ENCODE measurements around the gene METAP1.
A peak's percentile ranks its signal among the peaks of the same experiment; 100 is the strongest.
"Not testable (repeated sequence)": the region's sequence is repeated elsewhere in the genome, so short reads cannot be mapped to it uniquely, and the experiment has no call there.

The METAP1 gene

GRCh38 chr4:98995183-98996055 is at the start of gene METAP1:
TSS of gene METAP1 (plus strand) at chr4:98995721. CDS start at chr4:98995754, 33 bp downstream.
- DNase-seq = peak; percentile 97

- no peak for DNase-seq
Measured at GRCh38 chr4:98946359-98946758, 49.2 kb upstream of the METAP1 start.

GRCh38 chr4:98950925-98951324 is 44.6 kb upstream of the METAP1 start:
- DNase-seq = no peak

- DNase-seq = no peak
Measured at GRCh38 chr4:98951710-98952109, 43.8 kb upstream of the METAP1 start.

- DNase-seq = no peak
Measured at GRCh38 chr4:98955229-98955628, 40.3 kb upstream of the METAP1 start.

GRCh38 chr4:98958065-98958464 is 37.5 kb upstream of the METAP1 start:
- DNase-seq = no peak

GRCh38 chr4:98959411-98959810 is 36.1 kb upstream of the METAP1 start:
- no peak for DNase-seq

GRCh38 chr4:98961770-98962169 is 33.8 kb upstream of the METAP1 start:
- no peak for DNase-seq

- no peak for DNase-seq
Measured at GRCh38 chr4:98963538-98964433, 31.7 kb upstream of the METAP1 start.

- no peak for DNase-seq
Measured at GRCh38 chr4:98966926-98967325, 28.6 kb upstream of the METAP1 start.

- DNase-seq = no peak
Measured at GRCh38 chr4:98967786-98968329, 27.7 kb upstream of the METAP1 start.

GRCh38 chr4:98969878-98970785 is 25.4 kb upstream of the METAP1 start:
- no peak for DNase-seq

GRCh38 chr4:98976716-98977115 is 18.8 kb upstream of the METAP1 start:
- no peak for DNase-seq

- DNase-seq = no peak
Measured at GRCh38 chr4:98977557-98977956, 18.0 kb upstream of the METAP1 start.

GRCh38 chr4:98987720-98988119 is 7.8 kb upstream of the METAP1 start:
- DNase-seq = no peak

- not testable (repeated sequence) for DNase-seq
Measured at GRCh38 chr4:98992835-98993234, 2.7 kb upstream of the METAP1 start.

- no peak for DNase-seq
Measured at GRCh38 chr4:98993419-98994071, 2.0 kb upstream of the METAP1 start.

GRCh38 chr4:98994474-98995182 is 893 bp upstream of the METAP1 start:
- DNase-seq = no peak

GRCh38 chr4:98996056-98996764 is 689 bp downstream of the METAP1 start:
- peak; percentile 68 for DNase-seq

- DNase-seq = no peak
Measured at GRCh38 chr4:98996765-98997068, 1.2 kb downstream of the METAP1 start.

GRCh38 chr4:98997166-98997565 is 1.6 kb downstream of the METAP1 start:
- DNase-seq = no peak

Data from eye (tissue), 1 donor.